DMS79 (cell line): ENCODE measurements around the gene TPSB2.
"Not testable (repeated sequence)": the region's sequence is repeated elsewhere in the genome, so short reads cannot be mapped to it uniquely, and the experiment has no call there.

Experiments used
- DNase-seq: peaks from one replicate; lab custom pipeline; 2025; lab: John Stamatoyannopoulos, UW

Gene TPSB2

DNA sequence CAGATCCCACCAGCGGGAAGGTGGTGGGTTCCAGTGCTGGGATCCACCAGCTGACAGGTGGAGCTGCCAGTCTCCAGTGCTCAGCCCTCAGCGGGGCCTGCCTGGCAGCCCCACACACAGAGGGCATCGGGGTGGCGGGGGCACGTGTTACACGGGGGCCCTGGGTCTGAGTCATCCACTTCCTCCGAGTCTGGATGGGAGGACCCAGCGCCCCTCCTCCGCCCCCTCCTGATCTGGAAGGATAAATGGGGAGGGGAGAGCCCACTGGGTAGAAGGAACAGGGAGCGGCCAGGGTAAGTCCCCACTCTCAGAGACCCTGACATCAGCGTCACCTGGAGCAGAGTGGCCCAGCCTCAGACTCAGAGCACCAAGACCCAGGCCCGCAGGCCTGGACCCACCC is 10.5 kb upstream of the TPSB2 start, which contains the start of gene TPSAB1:
Gene TPSAB1 (plus strand): TSS at position 270 of the 400 bp plus-strand sequence. CDS start 234 bp downstream, outside the sequence.
- DNase-seq = not testable (repeated sequence)

DNA sequence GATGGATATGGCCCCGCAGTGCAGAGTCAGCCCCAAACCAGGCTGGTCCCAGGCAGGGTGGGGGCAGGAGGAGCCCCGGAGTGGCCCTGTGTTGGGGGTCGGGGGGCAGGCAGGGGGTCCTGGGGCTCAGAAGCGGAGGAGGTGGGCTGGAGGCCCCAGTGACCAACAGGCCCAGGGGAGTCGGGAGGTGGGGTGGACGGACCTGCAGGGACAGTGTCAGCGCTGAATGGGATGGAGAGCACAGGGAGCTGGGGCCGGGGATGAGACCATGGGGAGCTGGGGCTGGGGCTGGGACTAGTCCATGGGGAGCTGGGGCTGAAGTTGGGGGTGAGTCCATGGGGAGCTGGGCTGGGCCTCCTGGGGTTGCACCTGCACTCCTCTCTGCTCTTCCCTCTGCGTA is 9.6 kb upstream of the TPSB2 start:
- not testable (repeated sequence) for DNase-seq

DNA sequence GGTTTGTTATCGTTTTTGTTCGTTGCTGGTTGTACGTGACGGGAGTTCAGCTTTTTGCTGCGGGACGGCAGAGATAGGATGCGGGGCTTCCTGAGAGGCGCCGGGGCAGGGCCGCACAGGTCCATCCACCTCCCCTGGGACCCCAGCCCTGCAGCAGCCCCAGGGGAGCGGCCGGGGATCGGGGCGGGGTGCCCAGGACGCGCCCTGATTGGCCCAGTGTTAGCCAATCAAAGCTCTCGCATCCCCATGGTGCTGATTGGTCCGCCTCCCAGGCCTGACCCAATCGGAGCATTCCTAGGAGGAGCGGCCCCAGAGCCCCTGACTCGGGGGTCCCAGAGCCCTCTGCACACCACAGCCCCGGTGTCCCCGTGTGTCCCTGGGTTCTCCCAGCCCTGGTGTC is 8.9 kb upstream of the TPSB2 start:
- not testable (repeated sequence) for DNase-seq

DNA sequence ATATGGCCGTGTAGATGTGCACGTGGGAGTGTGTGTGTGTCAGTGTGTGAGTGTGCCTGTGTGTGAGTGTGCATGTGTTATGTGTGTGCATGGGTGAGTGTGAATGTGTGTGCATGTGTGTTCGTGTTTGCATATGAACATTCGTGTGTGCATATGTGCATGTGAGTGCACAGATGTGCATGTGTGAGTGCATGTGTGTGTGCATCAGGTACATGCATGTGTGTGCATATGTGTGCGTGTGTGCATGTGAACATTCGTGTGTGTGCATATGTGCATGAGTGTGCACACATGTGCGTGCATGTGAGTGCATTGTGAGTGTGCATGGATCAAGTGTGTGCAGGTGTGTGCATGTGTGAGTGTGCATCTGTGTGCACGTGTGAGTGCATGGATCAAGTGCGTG is 8.0 kb upstream of the TPSB2 start:
- no peak for DNase-seq

DNA sequence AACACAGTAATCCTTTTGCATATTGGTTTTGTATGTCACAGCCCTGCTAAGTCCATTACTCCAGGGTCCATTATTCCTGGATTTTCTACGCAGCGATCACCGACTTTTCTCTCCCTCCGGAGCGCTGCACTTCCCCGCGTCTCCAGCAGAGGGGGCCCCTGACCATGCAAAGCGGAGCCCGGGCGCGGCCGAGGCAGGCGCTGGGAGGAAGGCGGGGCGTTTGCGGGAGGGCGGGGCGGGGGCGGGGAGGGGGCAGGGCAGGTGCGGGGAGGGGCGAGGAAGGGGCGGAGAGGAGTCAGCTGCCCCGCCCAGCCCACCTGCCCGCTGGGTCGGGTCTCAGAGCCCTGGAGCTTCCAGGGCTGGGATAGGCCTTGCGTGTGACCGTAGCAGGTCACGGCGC is 6.7 kb upstream of the TPSB2 start:
- not testable (repeated sequence) for DNase-seq

DNA sequence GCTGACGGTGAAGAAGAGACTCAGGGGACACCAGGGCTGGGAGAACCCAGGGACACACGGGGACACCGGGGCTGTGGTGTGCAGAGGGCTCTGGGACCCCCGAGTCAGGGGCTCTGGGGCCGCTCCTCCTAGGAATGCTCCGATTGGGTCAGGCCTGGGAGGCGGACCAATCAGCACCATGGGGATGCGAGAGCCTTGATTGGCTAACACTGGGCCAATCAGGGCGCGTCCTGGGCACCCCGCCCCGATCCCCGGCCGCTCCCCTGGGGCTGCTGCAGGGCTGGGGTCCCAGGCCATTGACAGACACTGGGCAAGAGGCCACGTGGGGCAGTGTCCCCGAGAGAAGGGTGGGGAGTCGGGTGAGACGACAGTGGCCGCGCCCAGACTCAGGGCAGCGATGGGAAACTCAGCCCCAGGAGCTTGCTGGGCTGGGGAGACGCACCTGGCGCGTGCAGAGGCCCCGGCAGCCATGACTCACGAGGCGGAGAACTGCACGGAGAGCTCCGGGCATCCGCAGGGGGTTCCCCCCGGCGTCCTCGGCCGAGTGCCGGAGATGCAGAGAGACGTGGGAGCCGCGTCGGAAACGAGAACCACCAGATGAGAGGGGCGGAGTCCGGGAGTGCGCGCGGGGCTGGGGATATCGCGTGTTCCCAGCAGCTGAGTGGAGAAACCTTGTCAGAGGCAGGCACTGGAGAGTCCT is 2.2 kb upstream of the TPSB2 start:
- DNase-seq = not testable (repeated sequence)

DNA sequence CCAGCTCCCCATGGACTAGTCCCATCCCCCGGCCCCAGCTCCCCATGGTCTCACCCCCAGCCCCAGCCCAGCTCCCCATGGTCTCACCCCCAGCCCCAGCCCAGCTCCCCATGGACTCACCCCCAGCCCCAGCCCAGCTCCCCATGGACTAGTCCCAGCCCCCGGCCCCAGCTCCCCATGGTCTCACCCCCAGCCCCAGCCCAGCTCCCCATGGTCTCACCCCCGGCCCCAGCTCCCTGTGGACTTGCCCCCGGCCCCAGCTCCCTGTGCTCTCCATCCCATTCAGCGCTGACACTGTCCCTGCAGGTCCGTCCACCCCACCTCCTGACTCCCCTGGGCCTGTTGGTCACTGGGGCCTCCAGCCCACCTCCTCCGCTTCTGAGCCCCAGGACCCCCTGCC is 1.3 kb upstream of the TPSB2 start:
- not testable (repeated sequence) for DNase-seq

DNA sequence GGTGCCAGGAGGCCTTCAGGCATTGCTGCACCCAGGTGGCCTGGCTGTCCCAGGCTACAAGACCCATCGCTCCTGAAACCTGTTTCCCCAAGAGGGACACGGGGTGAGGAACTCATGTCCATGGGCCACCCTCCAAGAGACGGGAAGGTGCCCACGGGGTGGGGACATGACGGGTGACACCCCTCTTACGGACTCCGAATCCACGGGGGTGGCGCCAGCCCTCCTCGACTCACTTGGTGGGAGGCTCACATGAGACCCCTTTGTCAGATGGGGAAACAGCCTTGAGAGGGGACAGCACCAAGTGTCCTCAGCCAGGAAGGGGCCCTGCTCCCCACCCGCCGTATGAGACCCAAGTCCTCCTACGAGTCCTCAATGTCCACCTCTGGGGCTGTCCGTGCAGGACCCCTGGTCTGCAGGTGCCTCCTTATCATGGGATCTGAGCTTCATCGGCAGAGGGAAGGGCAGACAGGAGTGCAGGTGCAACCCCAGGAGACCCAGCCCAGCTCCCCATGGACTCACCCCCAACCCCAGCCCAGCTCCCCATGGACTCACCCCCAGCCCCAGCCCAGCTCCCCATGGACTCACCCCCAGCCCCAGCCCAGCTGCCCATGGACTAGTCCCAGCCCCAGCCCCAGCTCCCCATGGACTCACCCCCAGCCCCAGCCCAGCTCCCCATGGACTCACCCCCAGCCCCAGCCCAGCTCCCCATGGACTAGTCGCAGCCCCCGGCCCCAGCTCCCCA is 658 bp upstream of the TPSB2 start:
- not testable (repeated sequence) for DNase-seq

DNA sequence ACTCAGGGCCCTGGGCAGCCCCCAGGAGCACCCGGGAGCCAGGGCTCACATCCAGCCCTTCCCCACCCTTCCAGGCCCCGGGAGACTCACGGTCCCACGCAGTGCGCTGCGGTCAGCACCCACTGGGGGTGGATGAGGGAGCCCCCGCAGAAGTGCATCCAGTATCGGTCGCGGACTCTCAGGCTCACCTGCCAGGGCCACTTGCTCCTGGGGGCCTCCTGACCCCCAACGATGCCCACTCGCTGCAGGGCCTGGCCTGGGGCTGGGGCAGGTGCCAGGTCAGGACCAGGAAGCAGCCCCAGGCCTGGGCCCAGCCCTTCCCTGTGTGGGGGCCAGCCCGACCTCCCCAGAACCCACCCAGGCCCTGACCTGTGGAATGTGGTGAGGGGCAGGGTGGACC is 508 bp downstream of the TPSB2 start:
- DNase-seq = not testable (repeated sequence)

DNA sequence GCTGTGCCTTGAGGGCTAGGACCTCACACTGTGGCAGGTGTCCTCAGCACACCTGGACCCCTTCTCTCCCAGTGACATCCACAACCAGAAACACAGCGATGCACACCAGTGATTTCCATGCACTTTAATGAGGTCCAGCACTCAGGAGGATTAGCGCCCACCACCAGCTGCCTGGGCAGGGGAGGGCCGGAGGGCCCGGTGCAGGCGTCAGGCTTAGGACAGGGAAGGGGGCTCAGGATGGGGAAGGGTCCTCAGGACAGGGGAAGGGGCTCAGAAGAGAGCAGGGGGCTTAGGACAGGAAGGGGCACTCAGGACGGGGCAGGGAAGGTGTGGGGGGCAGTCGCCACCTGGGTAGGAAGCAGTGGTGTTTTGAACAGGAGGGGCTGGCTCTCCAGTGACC is 1.8 kb downstream of the TPSB2 start:
- DNase-seq = not testable (repeated sequence)

DNA sequence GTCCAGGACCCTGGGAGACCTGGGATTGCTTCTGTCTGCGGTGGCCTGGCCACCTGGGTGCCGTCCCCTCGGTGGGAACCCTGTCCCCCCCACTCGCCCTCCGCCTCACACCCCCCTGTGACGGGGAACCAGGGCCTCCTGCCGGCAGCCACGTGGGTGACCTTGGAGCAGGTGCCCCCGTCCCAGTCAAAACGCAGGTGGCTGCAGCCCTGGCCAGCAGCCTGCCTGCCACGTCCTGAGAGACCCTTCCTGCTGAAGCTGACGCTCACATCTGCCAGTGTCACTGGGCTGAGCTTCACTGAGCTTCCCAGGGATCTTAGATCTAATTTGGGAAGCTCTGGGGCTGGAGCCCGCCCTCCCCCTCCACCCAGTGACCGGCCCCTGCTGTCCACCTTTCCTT is 3.3 kb downstream of the TPSB2 start:
- DNase-seq = not testable (repeated sequence)

DNA sequence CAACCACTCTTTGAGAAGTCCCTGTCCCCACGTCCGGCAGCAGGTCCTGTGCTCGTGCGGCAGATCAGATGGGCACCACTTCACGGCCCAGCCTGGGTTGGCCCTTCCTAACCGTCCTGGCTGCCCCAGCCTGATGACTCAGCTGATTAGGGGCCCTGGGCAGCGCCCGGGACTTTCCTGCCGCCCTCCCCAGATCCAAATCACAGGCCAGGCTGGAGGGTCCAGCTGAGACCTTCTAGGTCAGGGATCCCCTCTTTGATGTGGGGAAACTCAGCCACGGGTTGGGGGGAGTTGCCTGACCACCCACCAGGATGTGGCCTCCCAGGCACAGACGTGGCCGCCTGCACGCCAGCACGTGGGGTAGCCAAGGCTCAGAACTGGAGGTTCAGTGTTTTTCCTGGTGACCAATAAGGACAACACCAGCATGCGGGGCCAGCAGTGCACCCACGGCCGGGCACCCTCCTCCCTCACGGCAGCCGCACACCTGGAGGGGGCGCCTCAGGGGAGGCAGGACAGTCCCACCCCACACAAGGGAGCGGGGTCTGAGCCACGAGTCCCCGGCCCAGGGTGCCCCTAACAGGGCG is 4.2 kb downstream of the TPSB2 start:
- not testable (repeated sequence) for DNase-seq

DNA sequence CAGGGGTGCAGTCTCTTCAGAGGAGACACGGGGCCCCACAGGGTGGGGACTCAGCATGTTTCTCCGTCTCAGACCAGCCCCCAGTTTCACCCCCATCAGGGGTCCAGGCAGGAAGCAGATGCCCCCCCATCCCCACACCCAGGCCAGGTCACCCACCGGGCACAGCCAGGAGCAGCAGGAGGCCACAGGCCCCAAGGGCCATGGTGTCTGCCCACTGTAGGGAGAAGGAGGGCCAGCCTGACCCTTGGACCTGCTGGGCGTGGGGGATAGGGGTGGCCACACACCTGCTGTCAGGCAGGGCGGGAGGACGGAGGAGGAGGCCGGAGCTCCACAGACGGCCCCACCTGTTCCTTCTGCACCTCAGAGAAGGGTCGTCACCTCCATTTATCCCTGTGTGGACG is 4.9 kb downstream of the TPSB2 start, which contains the start of gene TPSG1:
Gene TPSG1 (minus strand): TSS at position 218 of the 401 bp plus-strand sequence. CDS start 16 bp downstream, at position 202.
- no peak for DNase-seq

DNA sequence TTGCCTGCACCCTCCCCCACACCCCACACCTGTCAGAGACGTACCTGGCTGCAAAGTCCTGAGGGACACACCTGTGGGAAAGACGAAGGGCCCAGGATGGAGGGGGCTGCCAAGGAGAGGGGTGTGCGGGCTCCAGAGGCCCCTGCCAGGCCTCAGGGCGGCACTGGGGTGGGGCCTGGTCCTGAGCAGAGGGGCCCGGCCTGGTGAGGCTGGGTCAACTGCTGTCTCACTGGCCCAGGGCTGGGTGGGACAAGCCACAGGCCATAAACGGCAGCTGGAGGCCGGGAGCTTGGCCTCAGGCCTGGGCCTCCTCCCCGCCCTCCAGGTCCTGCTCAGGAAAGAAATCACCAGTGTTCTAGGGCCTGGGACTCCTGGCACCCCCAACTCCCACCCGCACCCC is 5.4 kb downstream of the TPSB2 start:
- no peak for DNase-seq

DNA sequence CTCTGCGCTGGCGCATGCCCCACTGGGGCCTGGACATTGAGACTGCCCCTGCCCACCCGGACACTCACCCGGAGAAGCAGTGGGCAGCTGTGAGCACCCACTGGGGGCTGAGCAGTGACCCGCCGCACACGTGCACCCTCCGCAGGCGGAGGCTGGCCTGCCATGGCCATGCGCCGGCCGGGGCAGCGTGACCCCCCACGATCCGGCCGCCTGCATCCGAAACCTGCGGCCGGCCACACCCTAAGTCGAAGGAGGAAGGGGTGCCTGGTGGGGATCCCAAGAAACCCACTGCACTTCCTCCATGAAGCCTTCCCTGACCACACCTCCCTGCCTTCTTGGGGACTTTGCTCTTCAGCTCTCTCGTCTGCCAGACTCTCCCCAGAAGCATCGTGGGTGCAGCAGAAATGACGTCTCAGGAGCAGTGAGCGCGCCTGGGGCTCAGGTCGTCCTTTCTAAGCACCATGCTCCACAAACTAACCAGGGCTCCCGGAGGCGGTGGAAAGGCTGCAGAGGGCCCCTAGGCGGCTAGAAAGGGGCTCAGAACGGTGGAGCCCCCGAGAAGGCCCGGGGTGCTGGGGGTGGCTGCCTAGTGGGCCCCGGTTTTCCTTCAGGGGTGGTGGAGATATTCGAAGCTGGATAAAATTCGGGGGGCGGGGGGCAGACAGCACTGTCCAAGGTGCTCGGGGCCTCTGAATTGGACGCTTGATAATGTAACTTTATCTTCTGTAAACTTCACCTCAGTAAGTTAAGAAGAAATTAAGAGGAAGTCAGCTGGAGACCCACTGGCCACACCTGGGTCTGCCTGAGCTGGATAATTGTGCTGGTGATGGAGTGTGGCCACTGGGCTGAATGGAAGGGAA is 6.4 kb downstream of the TPSB2 start:
- no peak for DNase-seq

DNA sequence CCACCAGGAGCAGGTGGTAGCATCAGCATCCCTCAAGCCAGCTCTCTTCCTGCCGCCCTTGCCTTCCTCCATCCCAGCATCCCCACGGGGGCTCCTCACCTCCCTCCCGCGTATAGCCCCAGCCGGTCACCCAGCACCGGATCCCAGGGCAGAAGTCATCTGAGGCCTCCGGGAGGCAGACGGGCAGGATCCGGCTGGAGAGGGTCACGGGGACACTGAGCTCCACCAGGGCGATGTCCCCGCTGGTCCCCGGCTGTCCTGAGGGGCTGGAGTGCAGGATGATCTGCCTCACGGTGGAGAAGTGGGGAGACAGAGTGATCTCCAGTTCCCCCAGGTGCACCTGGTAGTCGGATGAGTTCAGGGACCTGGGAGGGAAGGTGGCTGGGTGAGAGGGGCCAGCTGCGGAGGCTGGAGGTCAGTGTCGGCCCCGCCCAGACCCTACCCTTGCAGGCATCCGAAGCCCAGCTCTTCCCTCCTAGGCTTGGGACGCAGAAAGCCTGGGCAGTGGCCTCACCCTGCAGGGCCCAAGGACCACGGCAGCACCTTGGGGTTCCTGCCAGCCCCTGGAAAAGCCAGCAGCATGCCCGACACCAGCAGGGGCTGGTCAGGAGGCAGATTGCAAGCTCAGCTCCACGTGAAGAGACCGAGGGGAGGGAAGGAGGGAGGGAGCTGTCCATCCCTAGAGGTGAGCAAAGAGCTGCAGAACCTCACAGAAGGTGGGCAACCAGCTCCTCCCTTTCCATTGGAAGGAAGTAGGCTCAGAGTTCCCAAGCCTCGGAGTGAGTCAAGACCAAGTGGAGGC is 7.2 kb downstream of the TPSB2 start:
- no peak for DNase-seq

DNA sequence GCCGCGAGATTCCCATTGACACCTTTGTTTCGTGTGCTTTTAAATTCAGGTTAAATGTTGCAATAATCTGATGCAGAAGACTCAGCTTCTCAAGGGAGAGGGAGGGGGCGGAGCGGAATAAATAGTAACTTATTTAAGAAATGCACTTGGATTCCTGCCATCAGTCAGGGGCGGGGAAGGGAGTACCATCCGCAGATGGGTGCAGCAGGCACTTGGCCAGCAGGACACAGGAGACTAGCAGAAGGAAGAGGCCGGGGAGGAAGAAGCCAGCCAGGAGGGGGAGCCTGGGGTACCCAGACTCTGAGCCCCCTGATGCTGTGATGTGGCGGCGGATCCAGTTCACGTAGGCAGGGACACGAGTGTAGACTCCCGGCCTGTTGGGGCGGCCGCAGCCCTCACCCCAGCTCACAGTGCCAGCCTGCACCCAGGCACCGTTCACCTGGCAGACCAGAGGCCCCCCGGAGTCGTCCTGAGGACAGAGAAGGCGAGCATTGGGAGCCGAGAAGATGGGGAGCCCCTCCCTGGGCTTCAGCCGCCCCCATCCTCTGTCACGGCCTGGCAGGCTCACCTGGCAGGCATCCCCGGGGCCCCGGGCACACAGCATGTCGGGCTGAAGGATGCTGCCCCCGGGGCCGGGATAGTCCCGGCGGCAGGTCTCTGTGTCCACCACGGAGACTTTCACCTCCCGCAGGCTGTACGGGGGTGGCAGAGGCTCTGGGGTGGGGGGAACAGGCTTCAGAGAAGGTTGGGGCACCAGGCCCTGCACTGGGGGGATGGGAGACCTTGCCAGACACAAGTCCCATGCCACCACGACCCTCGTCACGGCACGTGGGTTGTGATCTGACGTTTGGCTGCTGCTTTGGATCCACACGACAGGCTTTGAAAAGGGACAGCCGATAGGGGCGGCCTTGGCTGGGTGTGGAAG is 8.1 kb downstream of the TPSB2 start:
- DNase-seq = no peak

DNA sequence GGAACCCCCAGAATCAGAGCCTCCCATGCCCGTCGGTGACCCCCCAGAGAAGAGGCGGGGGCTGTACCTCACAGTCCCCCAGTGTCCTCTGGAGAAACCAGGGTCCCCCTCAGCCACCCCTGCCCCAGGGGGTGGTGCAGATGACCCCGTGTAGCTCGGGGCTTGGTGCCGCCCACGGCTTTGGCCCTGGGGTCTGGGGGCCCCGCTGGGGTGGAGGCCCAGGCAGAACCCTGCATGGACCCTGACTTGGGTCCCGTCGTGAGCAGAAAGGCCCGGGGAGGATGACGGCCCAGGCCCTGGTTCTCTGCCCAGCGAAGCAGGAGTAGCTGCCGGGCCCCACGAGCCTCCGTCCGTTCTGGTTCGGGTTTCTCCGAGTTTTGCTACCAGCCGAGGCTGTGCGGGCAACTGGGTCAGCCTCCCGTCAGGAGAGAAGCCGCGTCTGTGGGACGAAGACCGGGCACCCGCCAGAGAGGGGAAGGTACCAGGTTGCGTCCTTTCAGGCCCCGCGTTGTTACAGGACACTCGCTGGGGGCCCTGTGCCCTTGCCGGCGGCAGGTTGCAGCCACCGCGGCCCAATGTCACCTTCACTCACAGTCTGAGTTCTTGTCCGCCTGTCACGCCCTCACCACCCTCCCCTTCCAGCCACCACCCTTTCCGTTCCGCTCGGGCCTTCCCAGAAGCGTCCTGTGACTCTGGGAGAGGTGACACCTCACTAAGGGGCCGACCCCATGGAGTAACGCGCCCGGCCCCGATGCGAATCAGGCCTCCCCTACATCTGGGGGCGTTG is 8.9 kb downstream of the TPSB2 start:
- no peak for DNase-seq

DNA sequence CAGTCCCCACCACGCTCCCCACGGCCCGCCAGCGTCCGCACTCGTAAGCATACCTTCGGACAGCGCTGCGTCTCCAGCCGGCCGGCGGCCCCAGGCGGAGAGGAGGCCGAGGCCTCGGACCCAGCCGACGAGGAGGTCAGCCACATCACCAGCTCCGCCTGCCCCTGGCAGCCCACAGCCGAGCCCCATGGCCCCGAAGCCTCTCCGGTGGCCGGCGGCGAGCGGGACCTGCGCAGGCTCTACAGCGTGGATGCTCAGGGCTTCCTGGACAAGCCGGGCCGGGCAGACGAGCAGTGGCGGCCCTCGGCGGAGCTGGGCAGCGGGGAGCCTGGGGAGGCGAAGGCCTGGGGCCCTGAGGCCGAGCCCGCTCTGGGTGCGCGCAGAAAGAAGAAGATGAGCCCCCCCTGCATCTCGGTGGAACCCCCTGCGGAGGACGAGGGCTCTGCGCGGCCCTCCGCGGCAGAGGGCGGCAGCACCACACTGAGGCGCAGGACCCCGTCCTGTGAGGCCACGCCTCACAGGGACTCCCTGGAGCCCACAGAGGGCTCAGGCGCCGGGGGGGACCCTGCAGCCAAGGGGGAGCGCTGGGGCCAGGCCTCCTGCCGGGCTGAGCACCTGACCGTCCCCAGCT is 9.8 kb downstream of the TPSB2 start:
- DNase-seq = no peak
